Head of caudate nucleus (tissue), 42 donors: ENCODE measurements around the gene TPRX2.
"Not testable (repeated sequence)": the region's sequence is repeated elsewhere in the genome, so short reads cannot be mapped to it uniquely, and the experiment has no call there.

Source experiments
- DNase-seq, 42 donors: peaks; one replicate each; pipeline versions ENCODE4 v3.0.0 to v3.0.0-alpha.2; 2020 to 2021; ENCODE audit warnings: mixed read lengths in 7 of 42
- intact Hi-C: fragments of 100-400 bp; cut with DNase I; formaldehyde crosslinking; loops from one replicate; pipeline ENCODE4 v1.15.0; 2022

The TPRX2 gene

GRCh38 chr19:47909350-47909749 lies 50.3 kb downstream of the TPRX2 start:
- intact Hi-C loops = not testable (repeated sequence)
- peak in 41 of 42 donors; percentile 24 to 98 (median 86) for DNase-seq

- peak in 1 of 42 donors; percentile 29 for DNase-seq
- intact Hi-C loops = not testable (repeated sequence)
These were observed 51.2 kb downstream of the TPRX2 start for GRCh38 chr19:47910191-47910590.
